KG1 (cell line): ENCODE results near the gene ZNF718.
"Not testable (repeated sequence)": the region's sequence is repeated elsewhere in the genome, so short reads cannot be mapped to it uniquely, and the experiment has no call there.

Experiments used
- DNase-seq: peaks from one replicate; lab custom pipeline; 2025; lab: John Stamatoyannopoulos, UW

ZNF718 gene

GRCh38 chr4:124275-125081 is at the start of gene ZNF718:
TSS of gene ZNF718 (plus strand) at chr4:124501. CDS start at chr4:124671, 170 bp downstream.
- DNase-seq: peak; percentile 94

DNA sequence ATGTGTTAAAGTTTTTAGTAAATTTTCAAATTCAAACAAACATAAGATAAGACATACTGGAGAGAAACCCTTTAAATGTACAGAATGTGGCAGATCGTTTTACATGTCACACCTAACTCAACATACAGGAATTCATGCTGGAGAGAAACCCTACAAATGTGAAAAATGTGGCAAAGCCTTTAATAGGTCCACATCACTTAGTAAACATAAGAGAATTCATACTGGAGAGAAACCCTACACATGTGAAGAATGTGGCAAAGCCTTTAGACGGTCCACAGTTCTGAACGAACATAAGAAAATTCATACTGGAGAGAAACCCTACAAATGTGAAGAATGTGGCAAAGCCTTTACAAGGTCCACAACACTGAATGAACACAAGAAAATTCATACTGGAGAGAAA is 38.4 kb upstream of the ZNF718 start:
- no peak for DNase-seq

DNA sequence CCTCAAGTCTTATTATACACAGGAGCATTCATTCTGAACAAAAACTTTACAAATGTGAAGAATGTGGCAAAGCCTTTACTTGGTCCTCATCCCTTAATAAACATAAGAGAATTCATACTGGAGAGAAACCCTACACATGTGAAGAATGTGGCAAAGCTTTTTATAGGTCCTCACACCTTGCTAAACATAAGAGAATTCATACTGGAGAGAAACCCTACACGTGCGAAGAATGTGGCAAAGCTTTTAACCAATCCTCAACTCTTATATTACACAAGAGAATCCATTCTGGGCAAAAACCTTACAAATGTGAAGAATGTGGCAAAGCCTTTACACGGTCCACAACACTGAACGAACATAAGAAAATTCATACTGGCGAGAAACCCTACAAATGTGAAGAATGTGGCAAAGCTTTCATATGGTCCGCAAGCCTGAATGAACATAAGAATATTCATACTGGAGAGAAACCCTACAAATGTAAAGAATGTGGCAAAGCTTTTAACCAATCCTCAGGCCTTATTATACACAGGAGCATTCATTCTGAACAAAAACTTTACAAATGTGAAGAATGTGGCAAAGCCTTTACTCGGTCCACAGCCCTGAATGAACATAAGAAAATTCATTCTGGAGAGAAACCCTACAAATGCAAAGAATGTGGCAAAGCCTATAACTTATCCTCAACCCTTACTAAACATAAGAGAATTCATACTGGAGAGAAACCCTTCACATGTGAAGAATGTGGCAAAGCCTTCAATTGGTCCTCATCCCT is 37.6 kb upstream of the ZNF718 start:
- not testable (repeated sequence) for DNase-seq

DNA sequence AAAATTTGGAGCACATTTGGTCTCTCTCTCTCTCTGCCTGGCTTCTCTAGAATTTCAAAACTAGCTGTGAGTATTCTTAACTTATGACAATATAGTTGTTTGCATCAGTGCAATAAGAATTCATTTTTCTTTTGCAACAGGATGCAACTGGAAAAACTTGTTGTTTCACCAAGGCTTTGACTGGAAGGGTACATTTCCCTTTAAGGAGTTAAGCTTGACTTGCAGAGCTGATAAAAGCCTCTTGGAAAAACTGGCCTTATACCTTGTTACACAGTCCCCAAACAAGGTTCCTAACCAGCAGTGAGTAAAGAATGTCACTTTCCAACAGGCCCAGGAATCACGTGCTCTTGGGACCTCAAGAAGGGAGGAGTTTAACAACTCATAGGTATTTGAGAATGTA is 25.9 kb upstream of the ZNF718 start:
- DNase-seq: no peak

- DNase-seq: no peak
These were observed 24.4 kb upstream of the ZNF718 start for GRCh38 chr4:99863-100262.

DNA sequence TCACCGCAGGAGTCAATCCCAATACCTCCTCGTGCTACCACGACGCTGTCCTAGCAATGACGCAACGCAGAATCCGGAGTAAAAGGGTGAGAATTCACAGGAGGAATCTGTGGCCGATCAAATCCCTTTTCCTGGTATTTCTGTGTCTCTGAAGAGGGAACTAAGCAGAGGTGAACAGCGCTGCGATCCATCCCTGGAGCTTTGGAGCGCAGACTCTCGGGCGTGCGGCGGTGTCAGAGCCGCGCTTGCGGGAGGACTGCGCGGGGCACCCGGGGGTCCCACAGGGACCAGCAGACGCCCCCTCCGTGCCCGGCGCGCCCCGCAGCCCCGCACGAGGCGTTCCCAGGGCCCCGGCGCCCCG is 17.2 kb upstream of the ZNF718 start:
- no peak for DNase-seq

GRCh38 chr4:107444-108429 is 16.6 kb upstream of the ZNF718 start:
- DNase-seq: no peak

DNA sequence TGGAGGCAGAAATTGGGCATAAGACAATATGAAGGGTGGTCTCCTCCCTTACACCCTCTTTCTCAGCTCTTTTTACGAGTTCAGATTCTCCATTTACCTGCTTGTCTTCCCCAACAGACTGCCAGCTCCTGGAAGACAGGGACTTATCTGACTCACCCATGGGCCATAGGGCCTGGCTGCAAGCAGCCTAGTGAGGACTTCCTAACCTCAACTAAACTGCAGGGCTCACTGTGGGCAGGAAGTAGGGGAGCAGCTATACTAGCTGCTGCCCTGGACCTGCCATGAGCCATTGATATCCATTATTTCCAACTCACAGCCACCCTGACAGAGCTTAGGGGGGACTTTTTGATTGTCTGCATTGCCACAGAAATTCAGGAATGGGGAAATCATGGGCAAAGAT is 11.5 kb upstream of the ZNF718 start:
- DNase-seq: no peak

- DNase-seq: no peak
These were observed 10.6 kb upstream of the ZNF718 start for GRCh38 chr4:113732-114131.

DNA sequence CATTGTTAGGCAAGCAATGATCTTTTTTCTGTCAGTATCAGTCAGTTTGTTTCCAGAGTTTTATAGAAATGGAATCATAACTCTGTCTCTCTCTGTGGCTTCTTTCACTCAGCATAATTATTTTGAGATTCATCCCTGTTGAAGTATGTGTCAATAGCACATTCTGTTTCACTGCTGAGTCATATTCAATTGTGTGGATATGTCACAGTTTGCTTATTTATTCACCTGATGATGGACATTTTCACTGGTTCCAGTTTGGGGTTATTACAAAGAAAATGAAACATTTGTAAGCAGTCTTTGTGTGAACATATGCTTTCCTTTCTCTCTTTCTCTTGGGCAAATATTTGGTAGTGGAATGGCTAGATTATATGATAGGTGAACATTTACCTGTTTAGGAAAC is 10.2 kb upstream of the ZNF718 start:
- no peak for DNase-seq

DNA sequence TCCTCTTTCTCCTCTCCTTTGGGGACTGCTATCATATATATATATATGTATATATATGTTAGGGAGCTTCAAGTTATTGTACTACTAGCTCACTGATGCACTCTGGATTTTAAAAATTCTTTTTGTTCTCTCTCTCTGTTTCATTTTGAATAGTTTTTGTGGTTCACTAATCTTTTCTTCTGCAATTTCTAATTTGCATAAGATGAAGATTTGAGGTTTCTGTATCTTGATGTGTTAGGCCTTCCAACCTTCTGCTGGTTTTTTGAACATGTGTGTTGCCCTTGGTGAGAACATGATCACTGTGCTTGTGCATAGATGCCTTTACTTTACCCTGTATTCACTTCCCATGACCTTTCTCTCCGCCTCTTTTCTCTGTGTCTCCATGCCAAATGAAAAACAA is 7.8 kb upstream of the ZNF718 start:
- DNase-seq: no peak

GRCh38 chr4:120616-121015 is 3.7 kb upstream of the ZNF718 start:
- DNase-seq: peak; percentile 62

GRCh38 chr4:121408-122084 is 2.8 kb upstream of the ZNF718 start:
- DNase-seq: peak; percentile 83

GRCh38 chr4:123922-124274 is 403 bp upstream of the ZNF718 start:
- not testable (repeated sequence) for DNase-seq

DNA sequence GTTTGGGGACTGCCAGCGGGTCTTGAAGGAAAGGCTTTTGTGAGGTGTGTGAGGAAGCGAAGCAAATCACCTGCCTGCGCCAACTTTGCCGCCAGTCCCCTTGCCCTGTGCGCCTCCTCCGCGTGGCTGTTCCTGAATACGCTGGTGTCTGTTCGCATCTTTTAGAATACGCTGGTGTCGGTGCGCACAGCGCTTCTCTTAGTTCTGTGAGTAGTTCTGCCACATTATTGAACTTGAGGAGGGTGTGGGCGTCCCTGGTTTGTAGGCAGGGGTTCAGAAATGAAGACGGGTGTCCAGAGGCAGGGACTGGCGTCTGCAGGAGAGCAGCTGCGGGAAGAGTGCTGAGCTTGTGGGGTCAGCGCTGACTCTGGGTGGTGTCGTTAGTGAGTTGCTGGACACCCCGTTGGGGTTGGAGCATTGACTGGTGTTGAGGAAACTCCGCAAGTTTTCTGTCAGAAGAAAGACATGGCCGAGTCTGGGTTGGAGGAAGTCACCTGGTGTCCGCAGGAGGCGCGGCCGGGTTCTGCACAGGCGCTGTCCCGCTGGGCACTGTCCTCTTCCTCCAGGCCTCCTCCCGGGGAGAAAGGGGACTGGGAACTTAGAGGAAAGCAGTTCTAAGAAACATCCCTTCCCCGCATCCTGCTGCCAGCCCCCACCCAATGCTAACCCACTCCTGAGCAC is 930 bp downstream of the ZNF718 start:
- no peak for DNase-seq

- DNase-seq: no peak
These were observed 1.5 kb downstream of the ZNF718 start for GRCh38 chr4:125833-126232.

- DNase-seq: no peak
These were observed 8.2 kb downstream of the ZNF718 start for GRCh38 chr4:132483-132882.

DNA sequence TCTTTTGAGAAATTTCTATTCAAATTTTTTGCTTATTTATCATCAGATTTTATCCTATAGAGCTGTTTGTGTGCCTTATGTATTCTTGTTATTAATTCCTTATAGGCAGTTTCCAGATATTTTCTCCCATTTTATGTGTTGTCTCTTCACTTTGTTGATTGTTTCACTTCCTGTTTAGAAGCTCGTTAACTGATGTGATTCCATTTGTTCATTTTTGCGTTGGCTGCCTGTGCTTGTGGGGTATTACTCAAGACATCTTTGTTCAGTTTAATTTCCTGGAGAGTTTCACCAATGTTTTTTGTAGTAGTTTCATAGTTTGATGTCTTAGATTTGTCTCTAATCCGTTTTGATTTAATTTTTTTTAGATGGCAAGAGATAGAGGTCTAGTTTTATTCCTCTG is 14.6 kb downstream of the ZNF718 start:
- no peak for DNase-seq

DNA sequence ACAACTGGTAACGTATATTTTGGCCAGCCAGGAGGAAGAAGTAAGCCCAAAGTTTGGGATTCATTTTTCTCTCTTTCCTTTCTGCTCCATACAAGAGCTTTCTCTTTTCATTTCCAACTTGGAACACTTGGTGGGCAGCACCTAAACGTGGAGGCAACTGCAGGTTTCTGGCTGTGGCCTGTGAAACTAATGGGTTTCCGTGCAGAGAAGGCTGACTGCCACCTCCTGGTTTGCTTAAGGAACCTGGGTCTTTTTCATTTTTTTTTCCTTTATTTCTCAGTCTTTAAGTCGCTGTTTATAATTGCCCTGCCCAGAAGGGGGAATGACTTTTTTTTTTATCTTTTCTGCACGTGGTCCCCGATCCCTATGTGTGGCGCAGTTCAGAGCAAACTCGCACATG is 15.4 kb downstream of the ZNF718 start:
- DNase-seq: no peak

GRCh38 chr4:146621-147020 is 22.3 kb downstream of the ZNF718 start:
- DNase-seq: no peak

DNA sequence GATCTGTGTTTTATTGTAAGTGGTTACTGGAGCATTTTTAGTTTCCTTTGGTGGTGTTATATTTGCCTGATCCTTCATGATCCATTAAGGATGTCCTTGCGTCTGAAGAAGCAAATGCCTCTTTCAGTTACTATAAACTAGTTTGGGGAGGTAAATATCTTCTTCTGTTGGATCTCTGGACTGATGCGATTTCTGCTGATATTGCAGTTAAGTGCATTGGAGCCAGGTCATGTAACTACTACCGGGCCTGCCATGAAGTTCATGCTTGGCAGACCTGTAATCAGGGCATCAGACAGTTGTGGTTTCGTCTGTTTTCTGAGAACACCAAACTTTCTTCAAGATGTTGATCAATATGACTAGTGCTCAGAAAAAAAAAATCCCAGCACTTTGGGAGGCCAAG is 22.9 kb downstream of the ZNF718 start:
- no peak for DNase-seq
